DMS114 treated with DMSO at 0.1 percent for 48 hours (cell line): Measurements from ENCODE around the gene BLVRB.
A peak's percentile ranks its signal among the peaks of the same experiment; 100 is the strongest.
"Not testable (repeated sequence)": the region's sequence is repeated elsewhere in the genome, so short reads cannot be mapped to it uniquely, and the experiment has no call there.

Source experiments
- DNase-seq: peaks from one replicate; lab custom pipeline; 2025; ENCODE audit not compliant: unreplicated experiment; lab: John Stamatoyannopoulos, UW

BLVRB gene

GRCh38 chr19:40452016-40452415 is 13.5 kb downstream of the BLVRB start:
- DNase-seq, result no peak

- no peak for DNase-seq
Measured at GRCh38 chr19:40450664-40451063, 14.9 kb downstream of the BLVRB start.

DNA sequence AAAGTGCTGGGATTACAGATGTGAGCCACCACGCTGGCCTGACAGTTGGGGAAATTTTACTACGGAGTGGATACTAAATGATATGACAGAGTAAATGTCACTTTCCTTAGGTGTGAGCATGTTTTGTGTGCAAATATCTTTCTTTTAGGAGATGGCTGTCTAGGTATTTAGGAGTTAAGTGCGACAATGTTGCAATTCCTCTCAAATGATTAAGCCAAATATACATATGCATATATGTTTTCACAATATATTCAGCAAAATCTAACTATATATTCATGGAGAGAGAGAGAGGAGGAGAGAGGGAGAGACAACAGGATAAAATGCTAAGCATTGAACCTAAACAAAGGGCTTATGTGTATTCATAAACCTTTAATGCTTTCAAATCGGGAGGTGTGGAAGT is 16.0 kb downstream of the BLVRB start:
- DNase-seq, result no peak

DNA sequence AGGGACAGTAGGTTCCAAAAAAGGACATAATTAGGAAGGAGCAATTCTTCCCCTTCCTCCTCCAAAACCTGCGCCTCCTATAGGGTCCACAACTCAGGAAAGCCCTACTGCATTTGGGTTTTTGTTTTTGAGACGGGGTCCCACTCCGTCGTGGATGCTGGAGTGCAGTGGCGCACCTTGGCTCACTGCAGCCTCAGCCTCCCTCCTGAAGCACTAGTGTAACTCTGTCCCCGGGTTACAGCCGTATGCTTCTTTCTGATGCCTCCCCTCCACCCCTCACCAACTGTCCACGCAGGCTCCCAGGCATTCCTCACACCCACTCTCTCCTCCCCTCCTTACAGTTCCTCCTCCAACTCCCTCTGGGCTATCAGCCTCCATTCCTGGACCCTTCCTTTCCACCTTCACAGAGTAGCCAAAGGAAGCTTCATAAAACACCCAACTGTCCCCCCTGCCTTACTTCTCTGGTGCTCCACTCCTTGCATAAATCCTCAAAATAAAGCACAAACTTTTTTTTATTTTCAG is 19.2 kb downstream of the BLVRB start:
- no peak for DNase-seq

- no peak for DNase-seq
Measured at GRCh38 chr19:40445780-40446262, 19.7 kb downstream of the BLVRB start.

DNA sequence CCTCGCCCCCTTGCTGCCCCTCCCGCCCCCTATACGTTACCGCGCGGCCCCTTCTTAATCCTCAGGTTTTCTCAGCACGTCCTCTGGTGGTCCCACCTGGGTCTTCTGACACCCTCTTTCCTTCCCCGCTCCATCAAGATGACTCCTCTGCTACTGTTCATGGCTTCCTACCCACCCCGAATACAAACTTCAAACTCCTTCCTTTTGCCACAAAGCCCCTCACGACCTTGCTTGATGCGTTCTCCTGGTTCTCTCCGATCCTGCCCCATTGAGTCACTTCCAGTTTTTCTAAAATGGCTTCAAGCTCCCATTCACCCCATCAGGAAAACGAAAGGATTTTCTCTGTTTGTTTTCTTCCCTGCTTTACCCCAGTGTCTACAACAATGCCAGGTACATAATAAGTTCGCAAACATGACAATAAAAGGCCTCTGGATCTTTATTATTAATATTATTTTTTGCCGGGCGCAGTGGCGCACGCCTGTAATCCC is 20.7 kb downstream of the BLVRB start:
- DNase-seq, result no peak

DNA sequence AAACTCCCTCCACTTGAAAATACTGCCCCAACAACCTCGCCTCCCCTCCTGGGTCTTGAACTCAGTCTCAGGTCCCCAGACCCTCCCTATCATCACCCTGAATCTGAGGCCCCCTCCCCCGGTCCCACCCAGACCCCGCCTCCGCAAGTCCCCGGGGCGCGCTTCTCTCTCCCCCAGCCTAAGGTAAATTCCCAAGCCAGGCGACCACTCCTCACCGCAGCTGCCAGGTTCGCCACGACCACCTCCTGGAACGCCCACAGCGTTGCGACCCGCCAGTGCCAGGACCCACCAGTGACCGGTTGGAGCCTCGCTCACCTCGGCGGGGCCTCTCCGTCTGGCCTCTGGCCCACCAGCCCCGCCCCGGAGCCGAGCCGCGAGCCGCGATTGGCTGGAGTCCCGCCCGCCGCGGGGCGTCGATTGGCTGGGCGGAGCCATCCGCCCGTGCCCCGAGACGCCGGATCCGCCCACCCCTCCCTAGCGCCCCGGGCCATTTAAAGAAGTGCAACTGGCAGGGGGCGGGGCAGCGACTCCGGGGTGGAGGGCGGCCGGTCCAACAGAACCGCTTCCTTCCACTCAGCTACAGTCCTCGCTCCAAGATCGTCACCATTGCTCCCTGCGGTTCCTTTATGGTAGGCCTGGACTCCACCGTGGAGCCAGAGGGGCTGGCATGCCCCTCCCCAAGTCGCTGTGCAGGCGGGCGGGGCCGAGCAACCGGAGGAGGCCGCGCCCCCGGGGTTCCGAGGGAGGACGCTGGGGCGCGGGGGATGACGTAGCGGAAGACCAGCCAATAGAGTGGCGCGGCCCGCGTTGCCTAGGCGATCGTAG is 21.3 kb downstream of the BLVRB start, which contains the start of gene SERTAD3:
TSS of gene SERTAD3 (minus strand) at position 336 of the 825 bp plus-strand sequence. CDS start 2,255 bp downstream, outside the sequence.
- DNase-seq, result peak; percentile 97

GRCh38 chr19:40443131-40443999 is 22.2 kb downstream of the BLVRB start:
- DNase-seq, result peak; percentile 99

DNA sequence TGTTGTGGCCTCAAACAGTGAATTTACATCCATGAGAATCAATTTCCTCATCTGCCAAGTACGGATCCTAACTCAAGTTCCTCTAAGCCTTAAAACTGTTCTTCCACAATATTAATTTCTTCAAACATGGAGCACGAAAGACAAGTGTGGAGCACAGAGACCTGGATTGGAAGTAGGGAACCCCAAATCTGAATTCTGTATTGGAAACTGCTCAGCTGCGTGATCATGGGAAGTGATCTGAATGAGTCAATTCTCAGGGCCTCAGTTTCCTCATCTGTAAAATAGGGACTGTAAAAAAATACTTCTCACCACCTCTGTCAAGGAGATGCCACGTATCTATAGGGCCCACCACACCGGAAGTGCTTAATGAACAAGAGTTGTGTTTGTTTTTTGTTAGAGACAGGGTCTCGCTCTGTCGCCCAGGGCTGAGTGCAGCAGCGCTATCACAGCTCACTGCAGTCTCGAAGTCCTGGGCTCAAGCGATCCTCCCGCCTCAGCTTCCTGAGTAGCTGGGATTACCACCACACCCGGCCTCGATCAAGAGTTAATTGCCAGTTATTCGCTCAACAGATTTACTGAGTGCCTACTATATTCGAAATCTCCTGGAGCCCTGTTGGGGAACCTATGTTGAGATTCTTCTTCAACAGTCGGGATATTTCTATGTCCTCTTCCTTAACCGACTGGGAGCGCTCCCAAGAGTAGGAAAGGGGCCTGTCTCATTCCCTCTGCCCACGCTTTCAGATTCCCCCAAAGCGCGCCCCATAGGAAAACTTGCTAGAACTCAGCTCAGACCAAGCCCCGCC is 23.0 kb downstream of the BLVRB start:
- no peak for DNase-seq

GRCh38 chr19:40441719-40442253 is 23.8 kb downstream of the BLVRB start:
- no peak for DNase-seq

DNA sequence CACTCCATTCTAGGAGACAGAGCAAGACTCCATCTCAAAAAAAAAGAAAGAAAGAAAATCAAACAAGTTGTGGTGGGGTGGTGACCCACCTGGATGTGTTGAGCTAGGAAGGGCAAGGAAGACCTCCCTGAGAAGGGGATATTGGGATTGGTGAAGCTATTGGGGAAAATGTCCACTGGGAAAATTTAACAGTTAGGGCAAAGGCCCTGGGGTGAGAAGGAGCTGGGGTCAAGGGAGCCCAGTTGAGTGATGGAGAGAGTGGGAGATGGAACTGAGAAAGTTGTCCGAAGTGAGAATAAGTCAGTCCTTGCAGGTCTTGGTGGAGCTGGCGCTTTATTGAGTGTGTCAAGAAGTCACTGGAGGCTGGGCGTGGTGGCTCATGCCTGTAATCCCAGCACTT is 27.3 kb downstream of the BLVRB start:
- no peak for DNase-seq

GRCh38 chr19:40433391-40434216 is 31.9 kb downstream of the BLVRB start:
- peak; percentile 89 for DNase-seq

DNA sequence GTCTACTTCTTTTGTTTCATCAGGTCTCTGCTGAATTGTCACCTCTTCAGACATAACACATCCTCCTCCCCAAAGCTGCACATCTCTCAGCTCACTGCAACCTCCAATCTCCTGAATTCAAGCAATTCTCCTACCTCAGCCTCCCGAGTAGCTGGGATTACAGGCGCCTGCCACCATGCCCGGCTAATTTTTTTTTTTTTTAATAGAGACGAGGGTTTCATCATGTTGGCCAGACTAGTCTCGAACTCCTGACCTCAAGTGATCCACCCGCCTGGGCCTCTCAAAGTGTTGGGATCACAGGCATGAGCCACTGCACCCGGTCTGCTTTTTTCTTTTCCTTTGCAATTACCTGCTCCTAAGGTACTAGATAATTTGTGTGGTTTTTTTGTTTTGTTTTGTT is 32.8 kb downstream of the BLVRB start:
- not testable (repeated sequence) for DNase-seq

- no peak for DNase-seq
Measured at GRCh38 chr19:40431698-40432097, 33.8 kb downstream of the BLVRB start.

GRCh38 chr19:40430242-40430641 is 35.3 kb downstream of the BLVRB start:
- not testable (repeated sequence) for DNase-seq

DNA sequence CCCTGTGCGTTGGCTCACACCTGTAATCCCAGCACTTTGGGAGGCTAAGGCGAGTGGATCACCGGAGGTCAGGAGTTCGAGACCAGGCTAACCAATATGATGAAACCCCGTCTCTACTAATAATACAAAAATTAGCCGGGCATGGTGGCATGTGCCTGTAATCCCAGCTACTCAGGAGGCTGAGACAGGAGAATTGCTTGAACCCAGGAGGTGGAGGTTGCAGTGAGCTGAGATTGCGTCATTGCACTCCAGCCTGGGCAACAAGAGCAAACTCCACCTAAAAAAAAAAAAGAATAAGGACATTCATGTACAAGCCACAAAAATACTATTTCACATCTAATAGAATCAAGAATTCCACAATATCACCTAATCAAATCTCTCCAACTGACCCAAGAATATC is 37.3 kb downstream of the BLVRB start:
- DNase-seq, result not testable (repeated sequence)

GRCh38 chr19:40425450-40426287 is 39.9 kb downstream of the BLVRB start, which contains the start of gene SERTAD1:
TSS of gene SERTAD1 (minus strand) at chr19:40425992. CDS start at chr19:40423546, 2,446 bp downstream.
- DNase-seq, result peak; percentile 99
